A549 treated with CpdA at 1 μM for 4 hours (cell line): ENCODE measurements around the gene POP5. TPM values are rescaled to one million over a fixed set of nuclear protein-coding genes. Genes with fewer than 3 reads are reported as not detected.

Experiments used
- total RNA-seq: library from RNA; stranded (reverse); fragments of 200-300 nt; extraction: Qiagen RNA extraction; gene quantifications from 5 replicates; pipeline ENCODE4 v1.2.3, GENCODE V29; 2022; ENCODE audit warnings: low read depth

The POP5 gene
- total RNA-seq = 51.6 to 57.9 TPM (median 55.7 TPM) in 5 replicates

GRCh38 chr12:120580787-120581723, at the start of gene POP5:
Gene POP5, minus strand, starts transcription at chr12:120581402. Its CDS starts 40 bp downstream, at chr12:120581362.

GRCh38 chr12:120534203-120534702, 46.9 kb downstream of the POP5 start, which contains the start of gene RNF10:
Gene RNF10, plus strand, starts transcription at chr12:120534356. Its CDS starts 456 bp downstream, at chr12:120534812.

GRCh38 chr12:120528861-120529525, 52.2 kb downstream of the POP5 start, which contains the start of gene COQ5:
Gene COQ5, minus strand, starts transcription at chr12:120529158. Its CDS starts 17 bp downstream, at chr12:120529141.

Other genes with a start within 250 kb of the POP5 start
- 1.3 to 1.7 TPM (median 1.5 TPM) in 5 replicates for gene MSI1, start 212.2 kb downstream of the POP5 start, total RNA-seq
- gene COX6A1, start 143.3 kb downstream of the POP5 start, total RNA-seq = 629 to 874 TPM (median 817 TPM) in 5 replicates
- gene TRIAP1, start 135.0 kb downstream of the POP5 start, total RNA-seq = 73.7 to 84.0 TPM (median 78.3 TPM) in 5 replicates
- 23.9 to 27.3 TPM (median 25.2 TPM) in 5 replicates for gene GATC, start 135.0 kb downstream of the POP5 start, total RNA-seq
- gene SRSF9, start 111.7 kb downstream of the POP5 start, total RNA-seq = 191 to 237 TPM (median 218 TPM) in 5 replicates
- 634 to 760 TPM (median 694 TPM) in 5 replicates for gene DYNLL1, start 85.3 kb downstream of the POP5 start, total RNA-seq
- 26.4 to 30.7 TPM (median 28.3 TPM) in 5 replicates for gene COQ5, start 52.2 kb downstream of the POP5 start, total RNA-seq
- gene RNF10, start 47.0 kb downstream of the POP5 start, total RNA-seq = 96.4 to 124 TPM (median 106 TPM) in 5 replicates
- 0.14 to 0.30 TPM (median 0.29 TPM) in 4 of 5 replicates, not detected in the other for gene CABP1, start 59.2 kb upstream of the POP5 start, total RNA-seq
- 91.6 to 113 TPM (median 101 TPM) in 5 replicates for gene MLEC, start 105.7 kb upstream of the POP5 start, total RNA-seq
- gene UNC119B, start 129.1 kb upstream of the POP5 start, total RNA-seq = 23.1 to 29.9 TPM (median 28.4 TPM) in 5 replicates
- gene ACADS, start 144.4 kb upstream of the POP5 start, total RNA-seq = 8.0 to 11.6 TPM (median 9.7 TPM) in 5 replicates